HG03469 (cell line): ENCODE data around the gene AP1S3.
"Not testable (repeated sequence)": the region's sequence is repeated elsewhere in the genome, so short reads cannot be mapped to it uniquely, and the experiment has no call there.

Experiments
- ATAC-seq: cut with Tn5 transposase; IDR thresholded peaks from one replicate; pipeline ENCODE4 v1.9.1; 2021; ENCODE audit warnings: mild to moderate bottlenecking, moderate library complexity, moderate number of reproducible peaks; ENCODE audit not compliant: unreplicated experiment

The AP1S3 gene

DNA sequence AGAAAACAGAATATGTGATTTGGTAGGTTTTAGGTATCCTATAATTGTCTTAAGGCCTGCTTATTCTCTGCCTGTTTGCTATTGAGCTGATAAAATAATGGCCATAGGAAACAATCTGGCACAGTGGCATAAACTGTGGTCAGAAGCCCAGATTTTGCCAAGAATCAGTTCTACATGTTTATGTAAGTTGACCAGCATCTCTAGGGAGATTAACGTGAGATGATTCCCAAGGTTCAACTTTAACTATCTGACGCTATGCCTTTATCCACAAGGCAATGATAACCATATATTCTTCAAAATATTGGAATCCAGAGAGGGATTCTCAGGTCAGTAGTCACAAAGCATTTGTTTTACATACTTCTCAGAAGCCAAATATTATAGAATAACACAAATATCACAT is 25.6 kb downstream of the AP1S3 start:
- no peak for ATAC-seq

DNA sequence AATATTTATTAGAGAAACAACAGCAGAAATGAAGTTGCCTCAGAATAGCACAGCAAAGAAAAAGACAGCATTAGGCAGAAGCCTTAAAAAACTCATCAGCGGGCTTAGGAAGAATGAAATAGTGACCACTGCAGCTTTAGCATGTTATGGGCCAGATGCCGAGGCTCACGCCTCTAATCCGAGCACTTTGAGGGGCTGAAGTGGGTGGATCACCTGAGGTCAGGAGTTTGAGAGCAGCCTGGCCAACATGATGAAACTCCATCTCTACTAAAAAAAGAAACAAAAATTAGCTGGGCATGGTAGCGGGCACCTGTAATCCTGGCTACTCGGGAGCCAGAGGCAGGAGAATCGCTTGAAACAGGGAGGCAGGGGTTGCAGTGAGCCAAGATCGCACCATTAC is 32.4 kb downstream of the AP1S3 start:
- no peak for ATAC-seq

DNA sequence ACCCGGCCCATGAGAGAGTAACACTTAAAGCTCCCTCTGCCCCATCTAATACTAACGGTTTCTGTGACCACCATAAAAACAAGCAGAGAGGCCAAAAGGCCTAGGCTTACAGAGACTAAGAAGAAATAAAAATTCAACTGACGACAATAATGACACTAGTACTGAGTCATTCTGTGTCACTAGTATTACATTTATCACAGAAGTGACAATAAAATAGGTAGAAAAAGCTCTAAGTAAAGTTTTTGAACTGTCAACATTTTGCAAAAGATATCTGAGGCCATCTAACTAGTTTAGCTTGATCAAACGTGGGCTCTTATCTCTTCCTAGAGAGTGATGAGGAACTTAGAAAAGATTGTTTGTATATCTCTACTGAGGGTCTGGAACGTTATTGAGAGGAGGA is 35.6 kb downstream of the AP1S3 start:
- ATAC-seq: no peak

DNA sequence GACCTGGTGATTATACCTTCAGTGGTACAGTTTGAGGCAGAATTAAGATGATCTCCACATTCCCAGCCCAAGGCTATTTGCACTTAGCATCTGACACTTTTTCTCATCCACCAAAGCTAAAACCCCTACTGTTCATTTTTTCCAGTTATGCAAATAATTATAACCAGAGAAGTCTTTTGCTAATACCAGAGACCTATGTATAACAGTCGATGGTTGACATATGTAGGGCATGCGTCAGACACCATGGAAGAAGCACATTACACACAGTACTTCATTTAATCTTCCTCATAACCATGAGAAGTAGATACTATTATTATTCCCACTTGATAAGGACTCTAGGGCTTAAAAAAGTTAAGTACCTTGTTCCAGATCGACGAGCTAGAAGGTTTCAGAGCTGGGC is 36.5 kb downstream of the AP1S3 start:
- no peak for ATAC-seq

DNA sequence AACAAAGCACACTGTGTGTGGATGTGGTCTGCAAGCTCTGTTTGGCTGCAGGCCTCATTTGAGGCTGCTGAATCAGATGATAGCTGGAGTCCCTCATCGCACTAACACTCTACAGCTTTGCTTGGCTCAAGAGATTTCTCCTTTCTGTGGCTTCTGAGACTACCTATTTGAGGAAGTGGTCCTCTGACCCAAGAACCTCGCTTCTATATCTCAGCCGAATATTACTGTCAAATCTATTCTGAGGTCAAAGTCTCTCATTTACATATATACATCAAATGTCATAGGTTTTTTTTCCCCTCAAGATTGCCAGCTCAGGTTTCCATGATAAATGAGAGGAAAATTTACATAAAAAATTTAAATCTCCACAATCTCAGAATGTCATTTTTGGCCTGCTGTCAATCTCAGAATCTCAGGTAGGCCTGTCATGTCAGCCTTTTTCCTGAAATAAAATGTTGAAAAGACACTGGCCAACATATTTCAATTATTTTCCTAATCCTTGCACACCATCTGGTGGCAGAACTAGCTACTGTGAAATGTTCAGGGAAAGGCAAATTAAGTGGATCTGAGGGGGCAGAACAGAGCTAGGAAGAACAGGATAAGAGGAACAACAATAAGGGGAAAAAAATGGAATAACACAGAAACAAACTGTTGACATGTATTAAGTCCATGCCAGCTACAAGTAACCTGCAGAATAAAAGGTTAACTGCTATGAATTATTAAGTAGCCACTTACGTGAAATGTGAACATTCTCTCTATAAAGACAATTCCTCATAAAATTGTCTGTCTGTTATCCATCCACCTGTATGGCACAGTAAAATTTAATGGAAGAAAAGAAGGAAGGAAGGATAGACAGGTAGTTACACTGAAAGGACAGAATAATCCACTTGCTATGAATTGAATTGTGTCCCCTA is 39.3 kb downstream of the AP1S3 start:
- peak; percentile 98 for ATAC-seq

DNA sequence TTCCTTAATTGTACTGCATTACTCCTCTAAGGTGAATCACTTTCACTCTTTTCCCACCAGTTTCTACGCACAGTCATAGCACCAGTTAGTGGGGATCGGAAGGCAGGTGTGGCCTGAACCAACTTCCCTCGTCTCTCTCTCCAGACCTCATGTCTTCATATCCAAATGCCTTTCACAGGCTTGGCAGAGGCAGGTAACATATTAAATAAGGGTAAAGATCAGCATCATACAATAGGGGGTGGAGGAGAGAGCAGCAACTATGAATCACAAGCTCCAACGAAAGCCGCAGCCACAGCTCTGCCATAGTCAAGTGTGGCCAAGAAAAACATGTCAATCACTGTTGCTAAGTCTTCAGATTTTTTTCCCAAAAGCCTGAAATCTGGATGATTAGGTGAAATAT is 40.3 kb downstream of the AP1S3 start:
- ATAC-seq: no peak

DNA sequence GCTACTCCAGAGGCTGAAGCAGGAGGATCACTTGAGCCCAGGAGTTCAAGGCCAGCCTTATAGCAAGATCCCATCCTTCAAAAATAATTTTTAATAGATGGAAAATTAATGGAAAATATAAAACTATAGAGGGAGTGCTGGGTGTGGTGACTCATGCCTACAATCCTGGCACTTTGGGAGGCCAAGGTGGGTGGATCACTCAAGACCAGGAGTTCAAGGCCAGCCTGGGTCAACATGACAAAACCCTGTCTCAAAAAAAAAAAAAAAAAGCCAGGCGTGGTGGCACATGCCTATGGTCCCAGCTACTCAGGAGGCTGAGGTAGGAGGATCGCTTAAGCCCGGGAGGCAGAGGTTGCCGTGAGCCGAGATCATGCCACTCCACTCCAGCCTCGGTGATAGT is 48.0 kb downstream of the AP1S3 start:
- no peak for ATAC-seq

DNA sequence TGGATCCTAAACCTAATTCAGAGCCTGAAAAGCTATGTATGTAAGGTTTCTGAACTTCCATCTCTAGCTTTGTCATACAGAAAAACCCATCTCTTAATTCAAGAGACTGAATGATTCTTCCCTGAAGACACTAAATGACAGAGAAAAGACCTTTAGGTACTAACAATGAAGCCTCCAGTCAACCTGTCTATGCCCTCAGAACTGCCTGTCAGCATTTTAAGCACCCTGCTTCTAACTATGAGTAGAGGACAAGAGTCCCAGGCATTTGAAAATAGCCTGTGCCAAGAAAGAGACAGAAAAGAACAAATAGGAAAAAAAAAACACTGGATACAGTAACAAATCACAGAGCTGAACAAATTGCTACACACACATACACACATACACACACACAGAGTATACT is 48.6 kb downstream of the AP1S3 start:
- no peak for ATAC-seq

DNA sequence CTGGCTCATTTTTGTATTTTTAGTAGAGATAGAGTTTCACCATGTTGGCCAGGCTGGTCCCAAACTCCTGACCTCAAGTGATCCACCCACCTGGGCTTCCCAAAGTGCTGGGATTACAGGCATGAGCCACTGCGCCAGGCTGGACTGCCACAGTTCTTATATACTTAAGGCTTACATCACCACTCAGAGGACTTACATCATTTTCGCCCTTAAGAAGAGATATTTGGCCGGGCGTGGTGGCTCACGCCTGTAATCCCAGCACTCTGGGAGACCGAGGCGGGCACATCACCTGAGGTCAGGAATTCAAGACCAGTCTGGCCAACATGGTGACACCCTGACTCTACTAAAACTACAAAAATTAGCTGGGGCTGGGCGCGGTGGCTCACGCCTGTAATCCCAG is 49.3 kb downstream of the AP1S3 start:
- ATAC-seq: not testable (repeated sequence)

DNA sequence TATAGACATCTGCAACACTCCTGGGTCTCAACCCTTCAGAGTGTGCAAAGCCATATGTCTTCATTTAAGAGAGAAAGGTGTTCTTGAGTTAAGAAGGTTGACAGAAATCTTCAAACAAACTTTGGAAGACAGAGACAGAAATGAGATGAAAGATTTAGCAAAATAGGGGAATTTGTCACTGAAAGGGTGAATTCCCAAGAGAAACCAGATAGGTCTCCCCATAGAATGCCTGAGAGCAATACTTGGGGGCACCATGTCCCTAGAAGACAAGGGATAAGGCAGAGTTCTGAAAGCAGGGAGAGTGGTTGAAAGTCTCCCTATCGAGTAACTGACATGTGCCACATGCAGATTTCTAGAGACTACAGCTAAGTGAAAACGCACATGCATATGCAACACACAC is 50.0 kb downstream of the AP1S3 start:
- ATAC-seq: peak; percentile 39

DNA sequence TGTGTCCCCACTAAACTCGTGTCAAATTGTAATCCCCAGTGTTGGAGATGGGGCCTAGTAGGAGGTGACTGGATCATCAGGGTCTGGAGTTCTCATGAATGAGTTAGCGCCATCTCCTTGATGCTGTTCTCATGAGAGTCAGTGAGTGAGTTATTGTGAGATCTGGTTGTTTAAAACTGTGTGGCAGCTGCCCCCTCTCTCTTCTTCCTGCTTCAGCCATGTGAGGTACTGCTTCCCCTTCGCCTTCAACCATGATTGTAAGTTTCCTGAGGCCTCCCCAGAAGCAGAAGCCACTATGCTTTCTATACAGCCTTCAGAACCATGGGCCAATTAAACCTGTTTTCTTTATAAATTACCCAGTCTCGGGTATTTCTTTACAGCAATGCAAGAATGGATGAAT is 50.4 kb downstream of the AP1S3 start:
- peak; percentile 53 for ATAC-seq

DNA sequence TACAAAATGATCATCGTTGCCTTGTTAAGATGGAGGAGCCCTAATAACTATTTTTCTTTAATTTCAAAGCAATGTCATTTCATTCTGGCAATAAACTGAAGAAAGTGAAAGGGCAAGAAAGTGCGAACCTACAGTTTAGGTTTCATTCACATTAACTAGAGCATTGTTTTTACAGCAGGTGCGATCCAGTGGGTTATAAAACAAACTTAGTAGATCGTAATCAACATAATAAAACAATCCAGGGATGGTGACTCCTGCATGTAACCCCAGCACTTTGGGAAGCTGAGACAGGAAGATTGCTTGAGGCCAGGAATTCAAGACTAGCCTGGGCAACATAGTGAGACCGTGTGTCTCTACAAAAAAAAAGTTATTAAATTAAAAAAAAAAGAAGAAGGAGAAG is 51.1 kb downstream of the AP1S3 start:
- ATAC-seq: no peak

DNA sequence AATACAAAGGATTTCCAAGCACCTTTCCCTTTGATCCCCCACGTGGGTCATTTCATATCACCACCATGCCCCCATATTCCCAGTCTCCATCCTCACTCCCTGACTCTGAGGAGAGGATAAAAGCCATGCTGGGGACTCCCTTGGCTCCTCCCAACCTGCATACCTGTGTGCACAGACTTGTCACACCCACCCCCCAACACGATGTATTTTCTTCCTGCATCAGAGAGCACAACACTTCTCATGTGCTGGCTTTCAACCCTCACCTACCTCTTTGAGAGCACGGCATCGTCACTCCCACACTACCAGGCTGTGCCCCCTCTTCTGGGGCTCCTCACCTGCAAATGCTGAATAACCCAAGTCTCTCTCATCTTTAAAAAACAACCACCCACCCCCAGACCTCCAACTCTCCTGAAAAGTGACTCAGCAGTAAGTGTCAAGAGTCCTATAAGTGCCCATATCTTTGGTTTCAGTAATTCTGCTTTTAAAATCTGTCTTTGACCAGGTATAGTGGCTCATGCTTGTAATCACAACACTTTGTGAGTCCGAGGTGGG is 53.1 kb downstream of the AP1S3 start:
- ATAC-seq: no peak

DNA sequence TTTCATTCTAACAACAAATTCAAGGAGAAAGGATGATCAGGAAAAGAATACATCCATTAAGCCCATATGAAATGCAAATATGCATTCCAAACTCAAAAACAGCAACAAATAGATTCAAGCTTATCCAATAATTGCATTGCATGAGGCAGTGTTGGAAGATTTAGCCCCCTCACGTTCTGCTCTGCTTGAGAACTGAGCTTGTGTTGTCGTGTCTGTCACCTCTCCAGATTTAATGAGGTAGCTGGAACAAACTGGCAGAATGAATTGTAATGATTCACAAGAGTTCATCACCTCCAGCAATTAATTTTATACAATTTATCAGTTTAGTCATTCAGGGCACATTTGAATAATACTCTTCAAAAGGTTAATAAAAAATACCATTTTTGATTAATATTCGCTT is 54.8 kb downstream of the AP1S3 start:
- ATAC-seq: no peak

DNA sequence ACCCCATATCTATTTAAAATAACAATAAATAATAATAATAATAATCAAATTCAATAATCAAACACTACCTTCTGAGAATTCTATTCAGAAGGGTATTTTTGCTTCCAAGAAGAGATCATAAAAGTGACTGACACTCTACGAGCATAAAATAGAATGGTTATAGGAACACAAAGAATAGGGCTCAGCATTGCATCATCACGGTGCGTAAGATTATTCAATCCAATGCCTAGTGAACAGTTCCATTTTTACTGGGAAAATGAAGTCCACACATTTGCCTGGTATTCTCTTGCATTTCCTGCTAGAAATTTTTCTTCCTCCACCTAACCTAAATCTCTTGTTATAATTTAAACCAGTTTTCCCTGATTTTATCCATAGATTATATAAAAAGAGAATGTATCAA is 55.8 kb downstream of the AP1S3 start:
- ATAC-seq: no peak

DNA sequence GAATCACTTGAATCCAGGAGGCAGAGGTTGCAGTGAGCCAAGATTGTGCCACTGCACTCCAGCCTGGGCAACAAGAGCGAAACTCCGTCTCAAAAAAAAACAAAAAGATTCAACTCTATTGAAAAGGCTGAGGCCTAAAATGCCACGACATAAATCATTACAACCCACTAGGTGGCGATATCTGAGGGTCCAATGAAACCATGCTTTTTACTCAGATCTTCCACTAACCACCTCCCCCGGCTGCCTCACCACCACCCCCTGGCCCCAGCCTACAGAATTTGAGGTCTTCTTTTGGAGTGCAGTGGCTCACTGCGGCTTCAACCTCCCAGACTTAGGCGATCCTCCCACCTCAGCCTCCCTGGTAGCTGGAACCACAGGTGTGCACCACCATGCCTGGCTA is 57.5 kb downstream of the AP1S3 start:
- peak; percentile 72 for ATAC-seq

DNA sequence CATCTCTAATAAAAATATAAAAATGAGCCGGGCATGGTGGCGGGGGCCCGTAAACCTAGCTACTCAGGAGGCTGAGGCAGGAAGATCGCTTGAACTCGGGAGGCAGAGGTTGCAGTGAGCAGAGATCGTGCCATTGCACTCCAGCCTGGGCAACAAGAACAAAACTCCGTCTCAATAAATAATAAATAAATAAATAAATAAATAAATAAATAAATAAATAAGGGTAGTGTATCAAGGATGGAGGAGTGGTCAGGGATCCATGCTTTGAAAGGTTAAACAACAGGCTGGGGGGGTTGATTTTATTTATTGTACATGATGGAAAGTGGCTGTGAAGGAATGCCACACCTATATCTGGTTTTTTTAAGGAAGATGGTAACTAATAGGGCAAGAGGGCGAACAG is 63.2 kb downstream of the AP1S3 start:
- no peak for ATAC-seq

DNA sequence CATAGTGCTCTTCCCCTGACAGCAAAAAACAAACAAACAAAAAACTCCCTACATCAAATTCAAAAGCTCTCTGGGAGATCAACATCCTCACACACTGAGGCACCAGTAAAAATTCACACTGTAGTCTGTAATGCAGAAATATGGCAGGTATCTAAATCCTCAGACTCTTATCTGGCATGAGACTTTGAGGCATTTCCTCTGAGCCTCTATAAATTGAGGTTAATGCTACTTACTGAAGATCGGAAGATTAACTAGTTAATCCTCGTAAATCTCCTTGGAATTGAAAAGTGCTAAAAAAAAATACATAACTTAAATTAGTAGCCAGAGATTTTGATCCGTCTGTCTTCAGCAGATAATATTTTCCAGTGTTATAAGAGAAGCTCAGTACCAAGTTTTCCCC is 65.0 kb downstream of the AP1S3 start:
- ATAC-seq: no peak

DNA sequence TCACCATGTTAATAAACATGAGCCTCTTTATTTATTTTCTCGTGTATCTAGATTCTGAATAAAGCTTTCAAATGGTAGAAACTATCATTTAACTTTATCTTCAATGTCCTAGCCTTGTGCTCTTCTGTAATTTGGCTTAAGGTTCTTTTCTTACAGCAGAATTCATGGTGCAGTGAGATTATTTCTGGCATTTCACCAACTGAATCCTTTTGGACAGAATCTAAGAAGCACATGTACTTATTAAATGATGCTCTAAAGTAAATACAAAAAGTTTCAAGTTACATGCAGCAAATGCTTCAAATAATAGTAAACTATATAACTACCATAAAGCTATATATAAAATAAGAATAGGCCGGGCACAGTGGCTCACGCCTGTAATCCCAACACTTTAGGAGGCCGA is 65.9 kb downstream of the AP1S3 start:
- no peak for ATAC-seq

DNA sequence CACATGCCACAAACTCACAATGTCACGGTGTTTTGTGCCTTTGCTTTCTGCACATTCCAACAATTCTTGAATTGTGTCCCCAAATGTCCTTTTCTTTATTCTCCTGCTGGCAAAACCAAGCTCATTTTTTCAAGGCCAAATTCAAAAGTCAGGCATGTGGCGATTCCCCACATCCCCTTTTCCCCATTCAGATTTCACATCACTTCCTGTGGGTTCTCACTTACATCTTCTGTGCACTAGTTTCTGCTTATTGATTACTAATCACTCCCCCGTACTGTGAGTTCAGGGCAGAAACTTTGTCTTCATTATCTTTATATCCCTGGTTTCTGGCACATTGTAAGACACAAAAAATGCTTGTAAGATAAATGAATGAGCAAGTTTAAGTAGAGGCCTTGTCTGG is 69.2 kb downstream of the AP1S3 start:
- no peak for ATAC-seq

DNA sequence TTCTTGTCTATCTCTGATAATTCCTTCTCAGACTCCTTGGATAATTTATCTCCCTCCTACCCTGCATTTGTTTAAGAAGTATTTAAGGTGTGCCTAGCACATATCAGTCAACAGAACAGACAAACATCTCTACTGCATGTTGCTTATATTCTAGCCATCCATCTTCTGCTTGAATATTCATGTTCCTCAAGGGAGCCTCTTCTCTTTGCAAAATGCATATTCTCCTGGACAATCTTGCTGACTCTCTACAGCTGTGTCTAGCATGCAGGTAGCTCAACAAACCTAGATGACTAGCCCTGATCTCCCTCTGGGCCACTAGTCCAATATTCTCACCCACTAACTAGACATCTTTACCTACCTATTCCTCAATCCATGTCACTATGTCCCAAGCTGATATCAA is 70.0 kb downstream of the AP1S3 start:
- ATAC-seq: no peak

DNA sequence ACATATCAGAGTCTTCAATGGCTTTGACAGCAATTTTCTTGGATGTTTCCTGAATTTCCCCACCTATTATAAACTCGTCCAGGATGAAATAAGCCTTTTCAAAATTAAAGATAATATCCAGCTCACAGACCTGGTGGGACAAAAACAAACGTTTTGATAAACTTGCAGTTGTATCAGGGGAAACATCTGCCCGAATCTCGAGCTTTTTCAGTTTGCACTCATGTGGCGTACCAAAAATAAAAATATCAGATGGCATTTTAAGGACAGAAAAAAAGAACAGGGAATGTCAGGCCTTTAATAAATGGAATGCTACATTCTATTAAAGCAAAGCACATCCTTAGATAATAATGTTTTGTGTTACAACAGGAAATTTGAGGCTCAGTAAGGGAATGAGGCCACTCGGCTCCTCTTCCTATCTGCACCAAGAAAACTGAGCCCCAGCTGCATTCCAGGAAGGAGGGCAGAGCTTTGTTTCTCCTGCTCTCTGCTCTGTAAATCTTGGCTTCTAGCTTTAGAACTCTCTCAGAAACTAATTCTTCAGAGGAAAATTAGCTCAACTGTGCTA is 72.1 kb downstream of the AP1S3 start:
- no peak for ATAC-seq
